Parathyroid adenoma (tissue), 2 donors: ENCODE results near the gene THAP7.

ENCODE experiments used
- H2AFZ ChIP-seq: fragments of 300-600 bp; sonication (generic); one replicate; pipeline ENCODE4 v1.7.0; 2017; ENCODE audit warnings: antibody characterized with exemption, mild to moderate bottlenecking
- H3K27ac ChIP-seq: fragments of 300-600 bp; sonication (generic); one replicate; pipeline ENCODE4 v1.7.0; 2017
- H3K27me3 ChIP-seq: fragments of 300-600 bp; sonication (generic); one replicate; pipeline ENCODE4 v1.7.0; 2017; ENCODE audit warnings: low read length; ENCODE audit not compliant: control insufficient read depth, insufficient read depth
- H3K36me3 ChIP-seq: fragments of 300-600 bp; sonication (generic); one replicate; pipeline ENCODE4 v1.7.0; 2017; ENCODE audit warnings: low read length; ENCODE audit not compliant: control insufficient read depth, insufficient read depth
- H3K4me1 ChIP-seq: fragments of 300-600 bp; sonication (generic); one replicate; pipeline ENCODE4 v1.7.0; 2017; ENCODE audit warnings: control low read depth
- H3K4me2 ChIP-seq: fragments of 300-600 bp; sonication (generic); one replicate; pipeline ENCODE4 v1.7.0; 2017; ENCODE audit warnings: low read length
- H3K4me3 ChIP-seq: fragments of 300-600 bp; sonication (generic); one replicate; pipeline ENCODE4 v1.7.0; 2017; ENCODE audit warnings: low read depth, low read length
- H3K79me2 ChIP-seq: fragments of 300-600 bp; sonication (generic); one replicate; pipeline ENCODE4 v1.7.0; 2017; ENCODE audit warnings: control low read depth
- H3K9ac ChIP-seq: fragments of 300-600 bp; sonication (generic); one replicate; pipeline ENCODE4 v1.7.0; 2017; ENCODE audit warnings: mild to moderate bottlenecking
- H3K9me3 ChIP-seq: fragments of 300-600 bp; sonication (generic); one replicate; pipeline ENCODE4 v1.7.0; 2017; ENCODE audit warnings: low read length; ENCODE audit not compliant: control insufficient read depth
- TF ChIP-seq, protein P1 (sequence below): fragments of 300-600 bp; sonication (generic); IDR thresholded peaks from one replicate; pipeline ENCODE4 v1.7.0; 2017; ENCODE audit warnings: antibody characterized with exemption, mild to moderate bottlenecking
- donor health status: primary hyperparathyroidism.

The THAP7 gene

GRCh38 chr22:20953342-20953608 is 48.6 kb downstream of the THAP7 start:
- Histone ChIP-seq H3K79me2 (peaks cover under 1% of the 10 kb centered on the region), H3K36me3 (no peaks in the 10 kb centered on the region), H3K27me3 (no peaks in the 10 kb centered on the region), H3K9me3 (no peaks in the 10 kb centered on the region), H3K4me2 (no peak overlapping the region), H3K4me1 (no peaks in the 10 kb centered on the region), H3K27ac (no peak overlapping the region), H2AFZ (no peak overlapping the region), H3K4me3 (no peak overlapping the region), H3K9ac (no peak overlapping the region)
- TF ChIP-seq, protein P1, sequence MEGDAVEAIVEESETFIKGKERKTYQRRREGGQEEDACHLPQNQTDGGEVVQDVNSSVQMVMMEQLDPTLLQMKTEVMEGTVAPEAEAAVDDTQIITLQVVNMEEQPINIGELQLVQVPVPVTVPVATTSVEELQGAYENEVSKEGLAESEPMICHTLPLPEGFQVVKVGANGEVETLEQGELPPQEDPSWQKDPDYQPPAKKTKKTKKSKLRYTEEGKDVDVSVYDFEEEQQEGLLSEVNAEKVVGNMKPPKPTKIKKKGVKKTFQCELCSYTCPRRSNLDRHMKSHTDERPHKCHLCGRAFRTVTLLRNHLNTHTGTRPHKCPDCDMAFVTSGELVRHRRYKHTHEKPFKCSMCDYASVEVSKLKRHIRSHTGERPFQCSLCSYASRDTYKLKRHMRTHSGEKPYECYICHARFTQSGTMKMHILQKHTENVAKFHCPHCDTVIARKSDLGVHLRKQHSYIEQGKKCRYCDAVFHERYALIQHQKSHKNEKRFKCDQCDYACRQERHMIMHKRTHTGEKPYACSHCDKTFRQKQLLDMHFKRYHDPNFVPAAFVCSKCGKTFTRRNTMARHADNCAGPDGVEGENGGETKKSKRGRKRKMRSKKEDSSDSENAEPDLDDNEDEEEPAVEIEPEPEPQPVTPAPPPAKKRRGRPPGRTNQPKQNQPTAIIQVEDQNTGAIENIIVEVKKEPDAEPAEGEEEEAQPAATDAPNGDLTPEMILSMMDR: no peak

DNA sequence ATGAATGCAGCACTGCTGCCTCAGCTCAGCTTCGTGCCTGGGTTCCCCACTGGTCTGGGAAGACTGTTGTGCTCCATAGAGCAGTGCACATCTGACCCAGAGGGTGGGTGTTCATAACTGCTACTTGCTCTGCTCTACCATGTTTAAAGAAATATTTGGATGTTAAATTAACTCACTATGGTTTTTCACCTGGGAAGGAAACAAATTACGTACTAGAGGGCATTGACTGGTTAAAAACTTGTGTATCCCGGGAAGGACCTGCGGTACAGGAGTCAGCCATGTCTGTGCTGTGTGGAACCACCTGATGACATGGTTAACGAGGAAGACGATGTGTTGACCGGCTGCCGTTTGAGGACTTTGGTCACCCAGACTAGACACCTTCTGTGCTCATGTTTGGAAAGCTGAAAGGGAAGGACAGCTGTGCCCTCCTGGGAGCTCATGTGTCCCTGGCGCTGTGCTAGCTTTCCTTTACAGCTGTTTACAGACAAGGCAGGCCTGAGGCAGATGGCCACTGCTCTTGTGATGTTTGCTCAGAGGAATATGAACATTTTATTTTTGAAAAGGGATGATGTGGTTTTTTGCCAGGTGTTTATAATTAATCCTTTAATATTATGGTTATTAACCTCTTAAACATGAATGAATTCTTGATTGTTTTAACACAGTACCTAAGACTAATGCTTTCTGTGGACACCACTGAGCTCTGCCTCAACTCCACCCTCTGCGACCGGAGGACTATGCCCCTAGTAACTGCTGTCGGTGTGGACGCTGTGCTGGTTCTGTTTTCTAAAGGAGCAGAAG is 49.2 kb downstream of the THAP7 start:
- Histone ChIP-seq H3K4me3 (no peak overlapping the region), H3K4me1 (no peaks in the 10 kb centered on the region), H3K36me3 (no peaks in the 10 kb centered on the region), H3K9ac (no peak overlapping the region), H3K4me2 (no peak overlapping the region), H3K9me3 (no peaks in the 10 kb centered on the region), H3K27ac (no peak overlapping the region), H2AFZ (no peak overlapping the region), H3K79me2 (peaks cover 6% of the 10 kb centered on the region), H3K27me3 (no peaks in the 10 kb centered on the region)
- TF ChIP-seq, protein P1: no peak

DNA sequence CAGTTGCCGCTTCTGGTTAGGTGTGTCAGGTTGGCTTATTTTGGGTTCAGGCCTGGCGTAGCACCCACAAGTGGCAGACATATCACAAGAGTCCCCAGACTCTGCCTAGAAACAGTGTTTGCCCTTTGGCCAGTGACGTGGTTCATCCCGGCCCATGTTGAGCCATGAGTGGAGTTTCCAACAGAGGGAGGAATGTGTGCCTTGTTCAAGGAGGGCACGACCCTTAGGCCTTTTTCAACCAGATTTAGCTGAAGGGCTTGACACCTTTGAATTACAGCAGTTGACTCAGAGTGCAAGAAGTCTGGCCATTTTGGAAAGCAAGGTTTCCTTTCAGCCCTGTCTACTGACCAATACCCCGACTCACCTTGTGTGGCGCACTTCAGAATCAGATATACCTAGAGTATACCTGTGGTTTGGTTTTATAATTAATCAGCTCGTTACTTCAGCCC is 50.0 kb downstream of the THAP7 start:
- Histone ChIP-seq H3K27me3 (no peaks in the 10 kb centered on the region), H3K9ac (no peak overlapping the region), H2AFZ (no peak overlapping the region), H3K9me3 (no peaks in the 10 kb centered on the region), H3K79me2 (peaks cover 10% of the 10 kb centered on the region), H3K27ac (no peak overlapping the region), H3K36me3 (no peaks in the 10 kb centered on the region), H3K4me2 (no peak overlapping the region), H3K4me3 (no peak overlapping the region), H3K4me1 (no peaks in the 10 kb centered on the region)
- TF ChIP-seq, protein P1: no peak

DNA sequence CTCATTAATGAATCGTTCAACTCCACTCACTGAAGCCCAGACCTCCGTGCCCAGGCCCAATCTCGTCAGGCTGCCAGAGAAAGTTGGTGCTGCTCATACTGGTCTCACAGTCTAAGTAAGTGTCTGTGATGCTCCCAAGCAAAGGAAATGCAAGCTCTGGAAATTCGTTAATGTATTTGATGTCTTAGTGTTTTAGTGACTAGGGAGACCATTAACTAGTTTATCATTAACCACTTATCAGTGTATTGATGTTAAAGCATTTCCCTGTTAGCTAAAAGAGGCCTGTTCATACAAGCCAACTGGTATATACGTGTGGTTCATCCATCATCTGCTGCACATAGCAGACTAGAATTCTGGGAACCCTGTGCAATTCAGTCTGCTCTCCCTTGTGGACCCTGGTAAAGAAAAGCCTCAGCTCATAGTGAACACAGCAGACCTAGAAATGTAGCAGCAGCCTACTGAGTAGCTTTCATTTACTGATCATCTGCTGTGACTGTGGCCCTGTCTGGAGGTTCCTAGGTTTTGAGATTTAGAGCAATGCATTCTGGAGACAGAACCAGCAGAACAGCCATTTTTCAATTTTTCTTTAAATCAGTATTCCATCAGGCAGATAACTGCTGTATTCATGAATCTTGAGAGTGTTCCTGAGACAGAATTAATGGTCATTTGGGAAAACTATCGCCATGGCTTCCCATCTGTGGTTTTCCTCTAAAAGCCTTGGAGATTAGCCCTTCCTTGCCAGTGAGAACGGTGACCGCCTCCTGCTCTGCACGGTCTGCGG is 50.6 kb downstream of the THAP7 start:
- Histone ChIP-seq H2AFZ (no peak overlapping the region), H3K4me1 (no peaks in the 10 kb centered on the region), H3K36me3 (no peaks in the 10 kb centered on the region), H3K4me3 (no peak overlapping the region), H3K27ac (no peak overlapping the region), H3K27me3 (no peaks in the 10 kb centered on the region), H3K4me2 (no peak overlapping the region), H3K9me3 (no peaks in the 10 kb centered on the region), H3K9ac (no peak overlapping the region), H3K79me2 (peaks cover 14% of the 10 kb centered on the region)
- TF ChIP-seq, protein P1: no peak
